Measurements from ENCODE around the gene OR4M2.
"Not testable (repeated sequence)": the region's sequence is repeated elsewhere in the genome, so short reads cannot be mapped to it uniquely, and the experiment has no call there.

GRCh38 chr15:22080227-22080626, at the start of gene OR4M2:
- not testable (repeated sequence) for TF ChIP-seq POLR2A (IDR thresholded peaks at IDR 0.05)
- TF ChIP-seq, protein P1, sequence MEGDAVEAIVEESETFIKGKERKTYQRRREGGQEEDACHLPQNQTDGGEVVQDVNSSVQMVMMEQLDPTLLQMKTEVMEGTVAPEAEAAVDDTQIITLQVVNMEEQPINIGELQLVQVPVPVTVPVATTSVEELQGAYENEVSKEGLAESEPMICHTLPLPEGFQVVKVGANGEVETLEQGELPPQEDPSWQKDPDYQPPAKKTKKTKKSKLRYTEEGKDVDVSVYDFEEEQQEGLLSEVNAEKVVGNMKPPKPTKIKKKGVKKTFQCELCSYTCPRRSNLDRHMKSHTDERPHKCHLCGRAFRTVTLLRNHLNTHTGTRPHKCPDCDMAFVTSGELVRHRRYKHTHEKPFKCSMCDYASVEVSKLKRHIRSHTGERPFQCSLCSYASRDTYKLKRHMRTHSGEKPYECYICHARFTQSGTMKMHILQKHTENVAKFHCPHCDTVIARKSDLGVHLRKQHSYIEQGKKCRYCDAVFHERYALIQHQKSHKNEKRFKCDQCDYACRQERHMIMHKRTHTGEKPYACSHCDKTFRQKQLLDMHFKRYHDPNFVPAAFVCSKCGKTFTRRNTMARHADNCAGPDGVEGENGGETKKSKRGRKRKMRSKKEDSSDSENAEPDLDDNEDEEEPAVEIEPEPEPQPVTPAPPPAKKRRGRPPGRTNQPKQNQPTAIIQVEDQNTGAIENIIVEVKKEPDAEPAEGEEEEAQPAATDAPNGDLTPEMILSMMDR (IDR thresholded peaks at IDR 0.05): not testable (repeated sequence)
